NCI-H460 (cell line): Measurements from ENCODE around the gene RAD51B. TPM values are rescaled to one million over a fixed set of nuclear protein-coding genes. Genes with fewer than 3 reads are reported as not detected.
"Not testable (repeated sequence)": the region's sequence is repeated elsewhere in the genome, so short reads cannot be mapped to it uniquely, and the experiment has no call there.

Source experiments
- DNase-seq: peaks from one replicate; pipeline ENCODE4 v3.0.0-alpha.2; 2016; ENCODE audit warnings: low read depth; ENCODE audit errors: extremely low read depth
- total RNA-seq: library from RNA; depleted of rRNA; stranded (reverse); fragments of >200 nt; shearing (Covaris generic); gene quantifications from 2 replicates; pipeline ENCODE4 v1.2.3, GENCODE V29; 2014

The RAD51B gene
- total RNA-seq, 1 experiment from 2014 or later = 13.4 TPM

- peak; percentile 7 for DNase-seq
Measured at GRCh38 chr14:68191567-68192321, 372.2 kb downstream of the RAD51B start.

- no peak for DNase-seq
Measured at GRCh38 chr14:68192935-68193334, 373.4 kb downstream of the RAD51B start.

- DNase-seq = no peak
Measured at GRCh38 chr14:68193970-68194681, 374.5 kb downstream of the RAD51B start.

- no peak for DNase-seq
Measured at GRCh38 chr14:68195126-68195525, 375.5 kb downstream of the RAD51B start.

- no peak for DNase-seq
Measured at GRCh38 chr14:68198713-68199495, 379.3 kb downstream of the RAD51B start.

GRCh38 chr14:68199554-68200151 is 380.1 kb downstream of the RAD51B start:
- no peak for DNase-seq

GRCh38 chr14:68203871-68204270 is 384.3 kb downstream of the RAD51B start:
- DNase-seq = no peak

- DNase-seq = no peak
Measured at GRCh38 chr14:68208218-68208617, 388.6 kb downstream of the RAD51B start.

- no peak for DNase-seq
Measured at GRCh38 chr14:68208626-68209317, 389.2 kb downstream of the RAD51B start.

- no peak for DNase-seq
Measured at GRCh38 chr14:68210729-68211299, 391.2 kb downstream of the RAD51B start.

- no peak for DNase-seq
Measured at GRCh38 chr14:68211421-68211820, 391.8 kb downstream of the RAD51B start.

- no peak for DNase-seq
Measured at GRCh38 chr14:68211886-68212285, 392.3 kb downstream of the RAD51B start.

- no peak for DNase-seq
Measured at GRCh38 chr14:68212361-68212760, 392.8 kb downstream of the RAD51B start.

GRCh38 chr14:68214431-68214830 is 394.9 kb downstream of the RAD51B start:
- no peak for DNase-seq

- no peak for DNase-seq
Measured at GRCh38 chr14:68215629-68216028, 396.1 kb downstream of the RAD51B start.

GRCh38 chr14:68216079-68216478 is 396.5 kb downstream of the RAD51B start:
- DNase-seq = no peak

- DNase-seq = no peak
Measured at GRCh38 chr14:68216957-68217356, 397.4 kb downstream of the RAD51B start.

GRCh38 chr14:68217791-68218340 is 398.3 kb downstream of the RAD51B start:
- no peak for DNase-seq

- no peak for DNase-seq
Measured at GRCh38 chr14:68219407-68219806, 399.8 kb downstream of the RAD51B start.

- DNase-seq = not testable (repeated sequence)
Measured at GRCh38 chr14:68221046-68221445, 401.5 kb downstream of the RAD51B start.
